Measurements from ENCODE around the gene LAMA2. TPM values are rescaled to one million over a fixed set of nuclear protein-coding genes. Genes with fewer than 3 reads are reported as not detected.

Gene LAMA2
- total RNA-seq, 2 experiments from 2014 or later = 0.69 to 1.5 TPM

DNA sequence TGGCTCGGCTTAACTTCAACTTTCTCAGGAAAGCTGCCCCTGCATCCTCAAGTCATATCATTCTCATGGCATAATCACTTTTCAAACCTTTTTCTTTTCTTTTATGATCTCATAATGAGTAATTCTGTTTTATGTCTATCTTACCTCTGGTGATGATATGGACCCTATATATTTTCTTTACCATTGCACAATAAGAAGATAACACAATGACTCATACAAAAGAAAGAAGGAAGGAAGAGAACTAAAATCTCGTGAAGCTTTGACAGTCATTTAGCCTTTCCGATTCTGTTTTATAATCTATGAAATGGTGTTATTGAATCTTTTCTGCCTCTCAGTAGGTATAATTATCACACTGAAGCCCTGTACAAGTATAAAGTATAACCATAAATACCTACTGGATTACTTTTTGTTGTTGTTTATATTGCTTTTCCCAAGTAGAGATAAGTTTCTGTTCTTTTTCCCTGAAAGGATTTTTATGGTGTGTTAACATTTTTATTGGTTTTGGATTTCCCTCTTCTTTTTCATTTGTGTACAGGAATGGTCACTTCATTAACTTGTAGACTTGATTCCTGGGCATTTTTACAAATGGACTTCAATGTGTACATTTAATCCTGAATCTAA lies 300.9 kb downstream of the LAMA2 start:
- Mint-ChIP-seq H3K9me3 (no peaks in the 10 kb centered on the region), H3K36me3 (ENCODE audit: low read depth) (no peaks in the 10 kb centered on the region), H3K4me3 (no peak overlapping the region), H3K27ac (no peak overlapping the region), H3K27me3 (no peaks in the 10 kb centered on the region), H3K4me1 (ENCODE audit: low read depth) (no peaks in the 10 kb centered on the region)
- TF ChIP-seq CTCF (IDR thresholded peaks at IDR 0.05) = no peak
- ChIA-PET POLR2A (no interaction called here), CTCF (no interaction called here)
- no peak for ATAC-seq
- intact Hi-C loops (cut with micrococcal nuclease) = no loop called here
- no peak for DNase-seq

DNA sequence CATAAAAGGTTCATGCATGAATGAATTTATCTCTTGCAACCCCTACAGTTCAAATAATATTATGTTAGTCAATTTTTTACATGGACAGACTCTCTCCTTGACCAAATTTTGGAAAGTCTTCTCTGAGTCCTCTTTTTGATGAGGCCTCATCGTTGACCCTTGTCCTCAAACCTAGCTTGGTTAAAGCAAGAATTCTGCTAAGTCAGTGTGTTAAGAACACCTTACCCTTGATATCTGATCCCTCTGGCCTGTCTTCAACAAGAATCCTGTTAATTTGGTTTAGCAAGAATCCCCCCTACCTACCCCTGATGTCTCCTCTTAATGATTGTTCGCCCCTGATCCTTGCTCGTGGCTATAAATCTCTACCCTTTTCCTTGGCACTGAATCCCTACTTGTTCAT lies 301.4 kb downstream of the LAMA2 start:
- ChIA-PET POLR2A (no interaction called here), CTCF (no interaction called here)
- no peaks in the 10 kb centered on the region for H3K4me1 Mint-ChIP-seq (ENCODE audit: low read depth)
- H3K36me3 Mint-ChIP-seq (ENCODE audit: low read depth) = no peaks in the 10 kb centered on the region
- no peak for DNase-seq
- H3K9me3 Mint-ChIP-seq = no peaks in the 10 kb centered on the region
- H3K27me3 Mint-ChIP-seq = no peaks in the 10 kb centered on the region
- no peak for TF ChIP-seq CTCF (IDR thresholded peaks at IDR 0.05)
- H3K27ac Mint-ChIP-seq = no peak overlapping the region
- H3K4me3 Mint-ChIP-seq = no peak overlapping the region
- intact Hi-C loops (cut with micrococcal nuclease) = no loop called here
- ATAC-seq = no peak

- no peak overlapping the region for H3K27ac Mint-ChIP-seq
- TF ChIP-seq CTCF (IDR thresholded peaks at IDR 0.05) = no peak
- H3K4me1 Mint-ChIP-seq (ENCODE audit: low read depth) = no peaks in the 10 kb centered on the region
- no peak for DNase-seq
- no peaks in the 10 kb centered on the region for H3K27me3 Mint-ChIP-seq
- no peaks in the 10 kb centered on the region for H3K36me3 Mint-ChIP-seq (ENCODE audit: low read depth)
- ChIA-PET CTCF (no interaction called here), POLR2A (no interaction called here)
- H3K4me3 Mint-ChIP-seq = no peak overlapping the region
- intact Hi-C loops (cut with micrococcal nuclease) = no loop called here
- no peaks in the 10 kb centered on the region for H3K9me3 Mint-ChIP-seq
- ATAC-seq = no peak
Observed at GRCh38 chr6:129184808-129185366, 301.9 kb downstream of the LAMA2 start.

DNA sequence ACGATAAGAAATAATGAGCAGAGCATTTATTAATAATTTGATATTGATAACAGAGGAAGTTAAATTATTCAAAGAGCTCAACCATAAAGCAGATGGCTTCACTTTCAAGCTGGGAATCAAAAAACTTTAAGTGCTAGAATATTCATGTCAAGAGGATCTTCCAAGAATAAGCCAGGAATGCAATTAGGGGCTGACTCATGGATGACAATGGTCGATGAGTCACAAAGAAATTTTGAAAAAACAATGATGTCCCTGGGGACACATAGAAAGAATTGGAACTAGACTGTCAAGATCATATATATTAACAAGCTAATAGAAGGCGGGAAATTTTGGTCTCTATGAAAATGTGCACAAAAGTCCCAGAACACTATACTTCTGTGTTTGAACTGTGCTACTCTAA lies 304.1 kb downstream of the LAMA2 start:
- DNase-seq = no peak
- POLR2A ChIA-PET = no interaction called here

More for the DNA sequence above, 304.1 kb downstream of the LAMA2 start:
- TF ChIP-seq CTCF (IDR thresholded peaks at IDR 0.05) = no peak
- H3K27ac Mint-ChIP-seq = no peak overlapping the region
- intact Hi-C loops (cut with micrococcal nuclease) = no loop called here
- CTCF ChIA-PET = no interaction called here
- H3K9me3 Mint-ChIP-seq = no peaks in the 10 kb centered on the region
- H3K27me3 Mint-ChIP-seq = no peaks in the 10 kb centered on the region
- H3K4me1 Mint-ChIP-seq (ENCODE audit: low read depth) = no peaks in the 10 kb centered on the region
- no peak for ATAC-seq
- no peak overlapping the region for H3K4me3 Mint-ChIP-seq
- H3K36me3 Mint-ChIP-seq (ENCODE audit: low read depth) = no peaks in the 10 kb centered on the region

Data from activated CD8-positive, alpha-beta T cell treated with anti-CD3 and anti-CD28 coated beads for 36 hours (primary cell).